GM23248 (cell line): ENCODE measurements around the gene XRCC6.
"Not testable (repeated sequence)": the region's sequence is repeated elsewhere in the genome, so short reads cannot be mapped to it uniquely, and the experiment has no call there.

Experiments
- EZH2 ChIP-seq: fragments of 200-600 bp; sonication (generic); IDR thresholded peaks from 2 replicates; pipeline ENCODE4 v1.6.1; 2018; ENCODE audit warnings: antibody characterized with exemption, mild to moderate bottlenecking; ENCODE audit not compliant: insufficient read depth, poor library complexity, severe bottlenecking
- EZH2phosphoT487 ChIP-seq: fragments of 200-600 bp; sonication (generic); IDR thresholded peaks from 2 replicates; pipeline ENCODE4 v1.6.1; 2018; ENCODE audit warnings: antibody characterized with exemption, moderate library complexity, mild to moderate bottlenecking, low read depth; ENCODE audit not compliant: insufficient read depth

GRCh38 chr22:41631115-41631514 lies 10.0 kb downstream of the XRCC6 start:
- TF ChIP-seq EZH2, EZH2phosphoT487: not testable (repeated sequence)
